Measurements from ENCODE around the gene HMMR.

HMMR gene

GRCh38 chr5:163436515-163436914 is 23.9 kb upstream of the HMMR start:
- POLR2A ChIA-PET: no interaction called here
- DNase-seq (ENCODE audit: low read depth, low spot score): no peak
- no peak for TF ChIP-seq CTCF (IDR thresholded peaks at IDR 0.05; ENCODE audit: insufficient read depth, low read length, missing control alignments)
- no peak overlapping the region for H3K4me3 ChIP-seq (ENCODE audit: low read depth, low read length)
- CTCF ChIA-PET: no interaction called here

GRCh38 chr5:163437011-163437308 is 23.5 kb upstream of the HMMR start:
- CTCF ChIA-PET: no interaction called here
- no peak for TF ChIP-seq CTCF (IDR thresholded peaks at IDR 0.05; ENCODE audit: insufficient read depth, low read length, missing control alignments)
- POLR2A ChIA-PET: interaction anchor here (1.0 to 1.5 kb wide), 2 partner anchors 24 to 29 kb away, joined by 3 to 12 read pairs; partner anchors contain the start of genes HMMR and NUDCD2
- peak overlapping the region; percentile 55 for H3K4me3 ChIP-seq (ENCODE audit: low read depth, low read length)
- DNase-seq (ENCODE audit: low read depth, low spot score): no peak

GRCh38 chr5:163437309-163438182 is 22.9 kb upstream of the HMMR start, which contains the start of gene CCNG1:
Gene CCNG1 (plus strand): TSS chr5:163437595. CDS start chr5:163439257, 1,662 bp downstream.
- H3K4me3 ChIP-seq (ENCODE audit: low read depth, low read length): peak within 1 kb of the TSS; percentile 90
- DNase-seq (ENCODE audit: low read depth, low spot score): peak; percentile 70
- CTCF ChIA-PET: interaction anchor here (2.7 kb wide), 1 partner anchor 29 kb away, joined by 11 read pairs; no protein-coding TSS in a partner anchor
- no peak for TF ChIP-seq CTCF (IDR thresholded peaks at IDR 0.05; ENCODE audit: insufficient read depth, low read length, missing control alignments)
- POLR2A ChIA-PET: interaction anchor here (0.6 to 1.5 kb wide), 5 partner anchors 11 to 245 kb away, joined by 3 to 12 read pairs (median 3); partner anchors contain the start of genes HMMR and NUDCD2

- POLR2A ChIA-PET: interaction anchor here (0.7 kb wide), 1 partner anchor 10 kb away, joined by 3 read pairs; no protein-coding TSS in a partner anchor
Measured at GRCh38 chr5:163439092-163439425, 21.4 kb upstream of the HMMR start.

GRCh38 chr5:163440954-163441353 is 19.5 kb upstream of the HMMR start:
- no peak for TF ChIP-seq CTCF (IDR thresholded peaks at IDR 0.05; ENCODE audit: insufficient read depth, low read length, missing control alignments)
- DNase-seq (ENCODE audit: low read depth, low spot score): no peak
- ChIA-PET POLR2A (no interaction called here), CTCF (no interaction called here)
- no peak overlapping the region for H3K4me3 ChIP-seq (ENCODE audit: low read depth, low read length)

More at GRCh38 chr5:163439092-163439425, 21.4 kb upstream of the HMMR start:
- CTCF ChIA-PET: interaction anchor here (2.7 kb wide), 1 partner anchor 31 kb away, joined by 11 read pairs; no protein-coding TSS in a partner anchor
- TF ChIP-seq CTCF (IDR thresholded peaks at IDR 0.05; ENCODE audit: insufficient read depth, low read length, missing control alignments): no peak
- peak overlapping the region; percentile 90 for H3K4me3 ChIP-seq (ENCODE audit: low read depth, low read length)
- no peak for DNase-seq (ENCODE audit: low read depth, low spot score)

GRCh38 chr5:163444526-163444925 is 15.9 kb upstream of the HMMR start:
- ChIA-PET POLR2A (no interaction called here), CTCF (no interaction called here)
- no peak for TF ChIP-seq CTCF (IDR thresholded peaks at IDR 0.05; ENCODE audit: insufficient read depth, low read length, missing control alignments)
- no peak overlapping the region for H3K4me3 ChIP-seq (ENCODE audit: low read depth, low read length)
- DNase-seq (ENCODE audit: low read depth, low spot score): no peak
